Hematopoietic multipotent progenitor cell treated with erythropoietin and hydrocortisone succinate and interleukin-3 and kit ligand, for 8 days (in vitro differentiated cells): ENCODE data around the gene PCDHA3.
"Not testable (repeated sequence)": the region's sequence is repeated elsewhere in the genome, so short reads cannot be mapped to it uniquely, and the experiment has no call there.

Experiments
- DNase-seq: peaks from one replicate; pipeline ENCODE4 v3.0.0-alpha.2; 2015

PCDHA3 gene

DNA sequence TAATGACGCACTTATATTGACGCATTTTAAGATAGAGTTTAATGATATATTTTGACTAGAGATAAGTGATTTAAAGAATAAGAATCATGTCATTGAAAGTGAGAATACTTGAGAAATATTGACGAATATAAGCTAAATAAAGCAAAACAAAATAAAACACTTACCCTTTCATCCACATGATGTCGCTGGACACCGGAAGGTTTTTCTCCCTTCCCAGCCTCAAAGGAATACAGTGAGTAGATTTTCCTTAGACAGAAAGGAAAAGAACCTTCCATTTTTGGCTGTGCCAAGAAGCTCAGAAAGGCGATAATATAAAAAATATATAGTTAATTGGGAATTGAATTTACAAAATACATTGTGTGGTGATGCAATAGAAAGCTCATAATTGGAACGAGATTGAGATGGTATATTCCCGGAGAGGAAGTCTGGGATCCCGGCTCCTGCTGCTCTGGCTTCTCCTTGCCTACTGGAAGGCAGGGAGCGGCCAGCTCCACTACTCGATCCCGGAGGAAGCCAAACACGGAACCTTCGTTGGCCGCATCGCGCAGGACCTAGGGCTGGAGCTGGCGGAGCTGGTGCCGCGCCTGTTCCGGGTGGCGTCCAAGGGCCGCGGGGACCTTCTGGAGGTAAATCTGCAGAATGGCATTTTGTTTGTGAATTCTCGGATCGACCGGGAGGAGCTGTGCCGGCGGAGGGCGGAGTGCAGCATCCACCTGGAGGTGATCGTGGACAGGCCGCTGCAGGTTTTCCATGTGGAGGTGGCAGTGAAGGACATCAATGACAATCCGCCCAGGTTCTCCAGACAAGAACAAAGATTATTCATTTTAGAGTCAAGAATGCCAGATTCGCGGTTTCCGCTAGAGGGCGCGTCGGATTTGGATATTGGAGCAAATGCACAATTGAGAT lies 20.8 kb downstream of the PCDHA3 start, which contains the start of gene PCDHA5:
Gene PCDHA5, plus strand, starts transcription at position 239 of the 906 bp plus-strand sequence.
- peak; percentile 39 for DNase-seq

DNA sequence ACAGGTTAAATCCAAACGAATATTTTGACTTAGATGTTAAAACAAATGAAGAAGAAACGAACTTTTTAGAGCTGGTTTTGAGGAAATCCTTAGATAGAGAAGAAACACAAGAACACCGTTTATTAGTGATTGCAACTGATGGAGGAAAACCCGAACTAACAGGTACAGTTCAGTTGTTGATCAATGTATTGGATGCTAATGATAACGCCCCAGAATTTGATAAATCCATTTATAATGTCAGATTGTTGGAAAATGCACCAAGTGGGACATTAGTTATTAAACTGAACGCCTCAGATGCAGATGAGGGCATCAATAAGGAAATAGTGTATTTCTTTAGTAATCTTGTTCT lies 21.4 kb downstream of the PCDHA3 start:
- no peak for DNase-seq

DNA sequence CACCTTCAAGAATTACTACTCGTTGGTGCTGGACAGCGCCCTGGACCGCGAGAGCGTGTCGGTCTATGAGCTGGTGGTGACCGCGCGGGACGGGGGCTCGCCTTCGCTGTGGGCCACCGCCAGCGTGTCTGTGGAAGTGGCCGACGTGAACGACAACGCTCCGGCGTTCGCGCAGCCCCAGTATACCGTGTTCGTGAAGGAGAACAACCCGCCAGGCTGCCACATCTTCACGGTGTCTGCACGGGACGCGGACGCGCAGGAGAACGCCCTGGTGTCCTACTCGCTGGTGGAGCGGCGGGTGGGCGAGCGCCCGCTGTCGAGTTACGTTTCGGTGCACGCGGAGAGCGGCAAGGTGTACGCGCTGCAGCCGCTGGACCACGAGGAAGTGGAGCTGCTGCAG lies 22.1 kb downstream of the PCDHA3 start:
- not testable (repeated sequence) for DNase-seq

DNA sequence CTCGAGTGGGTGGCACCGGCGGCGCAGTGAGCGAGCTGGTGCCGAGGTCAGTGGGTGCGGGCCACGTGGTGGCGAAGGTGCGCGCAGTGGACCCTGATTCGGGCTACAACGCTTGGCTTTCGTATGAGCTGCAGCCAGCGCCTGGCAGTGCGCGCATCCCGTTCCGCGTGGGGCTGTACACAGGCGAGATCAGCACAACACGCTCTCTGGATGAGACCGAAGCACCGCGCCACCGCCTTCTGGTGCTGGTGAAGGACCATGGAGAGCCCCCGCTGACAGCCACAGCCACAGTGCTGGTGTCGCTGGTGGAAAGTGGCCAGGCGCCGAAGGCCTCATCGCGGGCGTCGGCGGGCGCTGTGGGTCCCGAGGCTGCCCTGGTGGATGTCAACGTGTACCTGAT lies 22.6 kb downstream of the PCDHA3 start:
- no peak for DNase-seq

DNA sequence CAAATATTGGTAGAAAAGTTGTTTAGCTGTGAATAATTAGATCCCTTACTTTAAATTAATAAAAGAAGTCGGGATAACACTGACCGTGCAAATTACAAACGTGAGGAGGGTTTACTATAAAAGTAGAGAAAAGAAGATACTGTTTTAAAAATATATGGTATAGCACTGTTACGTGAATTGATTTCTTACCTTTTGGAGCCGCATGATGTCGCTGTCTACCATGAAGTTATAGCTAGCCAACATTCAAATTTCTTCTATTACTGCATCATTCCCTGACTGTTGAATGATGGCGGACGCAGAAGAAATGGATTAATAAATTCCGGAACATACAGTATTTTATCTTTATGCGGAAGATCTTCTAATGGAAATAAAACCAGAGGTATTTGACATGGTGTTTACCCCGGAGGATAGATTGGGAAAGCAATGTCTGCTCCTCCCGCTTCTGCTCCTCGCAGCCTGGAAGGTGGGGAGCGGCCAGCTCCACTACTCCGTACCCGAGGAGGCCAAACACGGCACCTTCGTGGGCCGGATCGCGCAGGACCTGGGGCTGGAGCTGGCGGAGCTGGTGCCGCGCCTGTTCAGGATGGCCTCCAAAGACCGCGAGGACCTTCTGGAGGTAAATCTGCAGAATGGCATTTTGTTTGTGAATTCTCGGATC lies 27.0 kb downstream of the PCDHA3 start, which contains the start of gene PCDHA6:
Gene PCDHA6, plus strand, starts transcription at position 257 of the 658 bp plus-strand sequence. Its CDS starts 132 bp downstream, at position 389.
- DNase-seq: no peak

DNA sequence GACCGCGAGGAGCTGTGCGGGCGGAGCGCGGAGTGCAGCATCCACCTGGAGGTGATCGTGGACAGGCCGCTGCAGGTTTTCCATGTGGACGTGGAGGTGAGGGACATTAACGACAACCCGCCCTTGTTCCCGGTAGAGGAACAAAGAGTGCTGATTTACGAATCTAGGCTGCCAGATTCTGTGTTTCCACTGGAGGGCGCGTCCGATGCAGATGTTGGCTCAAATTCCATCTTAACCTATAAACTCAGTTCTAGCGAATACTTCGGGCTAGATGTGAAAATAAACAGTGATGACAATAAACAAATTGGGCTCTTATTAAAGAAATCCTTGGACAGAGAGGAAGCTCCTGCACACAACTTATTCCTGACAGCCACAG lies 27.5 kb downstream of the PCDHA3 start:
- DNase-seq: no peak

DNA sequence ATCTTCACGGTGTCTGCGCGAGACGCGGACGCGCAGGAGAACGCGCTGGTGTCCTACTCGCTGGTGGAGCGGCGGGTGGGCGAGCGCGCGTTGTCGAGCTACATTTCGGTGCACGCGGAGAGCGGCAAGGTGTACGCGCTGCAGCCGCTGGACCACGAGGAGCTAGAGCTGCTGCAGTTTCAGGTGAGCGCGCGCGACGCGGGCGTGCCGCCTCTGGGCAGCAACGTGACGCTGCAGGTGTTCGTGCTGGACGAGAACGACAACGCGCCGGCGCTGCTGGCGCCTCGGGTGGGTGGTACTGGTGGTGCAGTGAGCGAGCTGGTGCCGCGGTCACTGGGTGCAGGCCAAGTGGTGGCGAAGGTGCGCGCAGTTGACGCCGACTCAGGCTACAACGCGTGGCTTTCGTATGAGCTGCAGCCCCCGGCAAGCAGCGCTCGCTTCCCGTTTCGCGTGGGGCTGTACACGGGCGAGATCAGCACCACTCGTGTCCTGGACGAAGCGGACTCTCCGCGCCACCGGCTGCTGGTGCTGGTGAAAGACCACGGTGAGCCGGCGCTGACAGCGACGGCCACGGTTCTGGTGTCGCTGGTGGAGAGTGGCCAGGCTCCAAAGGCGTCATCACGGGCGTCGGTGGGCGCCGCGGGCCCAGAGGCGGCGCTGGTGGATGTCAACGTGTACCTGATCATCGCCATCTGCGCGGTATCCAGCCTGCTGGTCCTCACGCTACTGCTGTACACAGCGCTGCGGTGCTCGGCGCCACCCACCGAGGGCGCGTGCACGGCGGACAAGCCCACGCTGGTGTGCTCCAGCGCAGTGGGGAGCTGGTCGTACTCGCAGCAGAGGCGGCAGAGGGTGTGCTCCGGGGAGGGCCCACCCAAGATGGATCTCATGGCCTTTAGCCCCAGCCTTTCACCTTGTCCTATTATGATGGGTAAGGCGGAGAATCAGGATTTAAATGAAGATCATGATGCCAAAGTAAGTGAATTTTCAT lies 28.9 kb downstream of the PCDHA3 start:
- not testable (repeated sequence) for DNase-seq

DNA sequence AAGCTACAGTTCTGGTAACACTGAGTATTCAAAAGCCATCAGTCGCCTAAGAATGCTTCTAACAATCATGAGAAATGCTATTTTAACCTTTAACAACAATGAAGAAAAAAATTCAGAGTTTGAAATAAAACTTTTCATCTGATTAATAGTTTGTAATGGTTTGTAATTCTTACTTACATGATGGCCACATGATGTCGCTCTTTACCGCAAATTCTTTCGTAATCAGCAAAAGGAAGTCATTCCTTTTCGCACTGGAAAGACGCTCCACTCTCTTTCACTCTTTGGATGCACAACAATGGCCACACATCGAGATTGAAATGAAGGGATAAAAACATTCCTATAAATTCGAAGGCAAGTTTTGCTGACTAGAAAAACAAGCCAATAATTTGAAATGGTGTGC lies 33.1 kb downstream of the PCDHA3 start, which contains the start of gene PCDHA7:
Gene PCDHA7, plus strand, starts transcription at position 277 of the 400 bp plus-strand sequence. Its CDS starts 115 bp downstream, at position 392.
- no peak for DNase-seq

DNA sequence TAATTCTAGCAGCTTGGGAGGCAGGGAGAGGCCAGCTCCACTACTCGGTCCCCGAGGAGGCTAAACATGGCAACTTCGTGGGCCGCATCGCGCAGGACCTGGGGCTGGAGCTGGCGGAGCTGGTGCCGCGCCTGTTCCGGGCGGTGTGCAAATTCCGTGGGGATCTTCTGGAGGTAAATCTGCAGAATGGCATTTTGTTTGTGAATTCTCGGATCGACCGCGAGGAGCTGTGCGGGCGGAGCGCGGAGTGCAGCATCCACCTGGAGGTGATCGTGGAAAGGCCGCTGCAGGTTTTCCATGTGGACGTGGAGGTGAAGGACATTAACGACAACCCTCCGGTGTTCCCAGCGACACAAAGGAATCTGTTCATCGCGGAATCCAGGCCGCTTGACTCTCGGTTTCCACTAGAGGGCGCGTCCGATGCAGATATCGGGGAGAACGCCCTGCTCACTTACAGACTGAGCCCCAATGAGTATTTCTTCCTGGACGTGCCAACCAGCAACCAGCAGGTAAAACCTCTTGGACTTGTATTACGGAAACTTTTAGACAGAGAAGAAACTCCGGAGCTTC lies 33.7 kb downstream of the PCDHA3 start:
- DNase-seq: not testable (repeated sequence)

DNA sequence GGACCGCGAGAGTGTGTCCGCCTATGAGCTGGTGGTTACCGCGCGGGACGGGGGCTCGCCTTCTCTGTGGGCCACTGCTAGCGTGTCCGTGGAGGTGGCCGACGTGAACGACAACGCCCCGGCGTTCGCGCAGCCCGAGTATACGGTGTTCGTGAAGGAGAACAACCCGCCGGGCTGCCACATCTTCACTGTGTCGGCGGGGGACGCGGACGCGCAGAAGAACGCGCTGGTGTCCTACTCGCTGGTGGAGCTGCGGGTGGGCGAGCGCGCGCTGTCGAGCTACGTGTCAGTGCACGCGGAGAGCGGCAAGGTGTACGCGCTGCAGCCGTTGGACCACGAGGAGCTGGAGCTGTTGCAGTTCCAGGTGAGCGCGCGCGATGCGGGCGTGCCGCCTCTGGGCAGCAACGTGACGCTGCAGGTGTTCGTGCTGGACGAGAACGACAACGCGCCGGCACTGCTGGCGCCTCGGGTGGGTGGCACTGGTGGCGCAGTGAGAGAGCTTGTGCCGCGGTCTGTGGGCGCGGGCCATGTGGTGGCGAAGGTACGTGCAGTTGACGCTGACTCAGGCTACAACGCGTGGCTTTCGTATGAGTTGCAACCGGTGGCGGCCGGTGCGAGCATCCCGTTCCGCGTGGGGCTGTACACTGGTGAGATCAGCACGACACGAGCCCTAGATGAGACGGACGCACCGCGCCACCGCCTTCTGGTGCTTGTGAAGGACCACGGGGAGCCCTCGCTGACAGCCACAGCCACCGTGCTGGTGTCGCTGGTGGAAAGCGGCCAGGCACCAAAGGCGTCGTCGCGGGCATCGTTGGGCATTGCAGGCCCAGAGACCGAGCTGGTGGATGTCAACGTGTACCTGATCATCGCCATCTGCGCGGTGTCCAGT lies 35.0 kb downstream of the PCDHA3 start:
- DNase-seq: no peak

DNA sequence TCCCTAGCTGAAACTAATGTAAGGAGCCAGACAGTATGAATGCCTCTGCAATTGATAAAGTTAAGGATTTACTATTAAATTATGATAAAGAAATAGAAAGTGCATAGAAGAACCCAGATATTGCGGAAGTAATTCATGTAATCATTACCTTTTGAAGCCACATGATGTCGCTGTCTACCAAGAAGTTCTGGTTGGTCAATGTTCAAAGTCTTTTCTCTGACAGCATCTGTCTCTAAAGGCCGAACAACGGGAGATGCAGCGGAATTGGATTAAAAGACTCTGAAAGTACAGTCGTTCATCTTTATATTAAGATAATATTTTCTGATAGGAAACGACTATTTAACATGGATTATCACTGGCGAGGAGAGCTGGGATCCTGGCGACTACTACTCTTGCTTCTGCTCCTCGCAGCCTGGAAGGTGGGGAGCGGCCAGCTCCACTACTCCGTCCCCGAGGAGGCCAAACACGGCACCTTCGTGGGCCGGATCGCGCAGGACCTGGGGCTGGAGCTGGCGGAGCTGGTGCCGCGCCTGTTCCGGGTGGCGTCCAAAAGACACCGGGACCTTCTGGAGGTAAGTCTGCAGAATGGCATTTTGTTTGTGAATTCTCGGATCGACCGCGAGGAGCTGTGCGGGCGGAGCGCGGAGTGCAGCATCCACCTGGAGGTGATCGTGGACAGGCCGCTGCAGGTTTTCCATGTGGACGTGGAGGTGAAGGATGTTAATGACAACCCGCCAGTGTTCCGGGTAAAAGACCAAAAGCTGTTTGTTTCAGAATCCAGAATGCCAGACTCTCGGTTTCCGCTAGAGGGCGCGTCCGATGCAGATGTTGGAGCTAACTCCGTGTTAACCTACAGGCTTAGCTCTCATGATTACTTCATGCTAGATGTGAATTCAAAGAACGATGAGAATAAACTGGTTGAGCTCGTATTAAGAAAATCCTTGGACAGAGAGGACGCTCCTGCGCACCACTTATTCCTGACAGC lies 40.4 kb downstream of the PCDHA3 start, which contains the start of gene PCDHA8:
Gene PCDHA8, plus strand, starts transcription at position 210 of the 985 bp plus-strand sequence. Its CDS starts 135 bp downstream, at position 345.
- DNase-seq: peak; percentile 6

DNA sequence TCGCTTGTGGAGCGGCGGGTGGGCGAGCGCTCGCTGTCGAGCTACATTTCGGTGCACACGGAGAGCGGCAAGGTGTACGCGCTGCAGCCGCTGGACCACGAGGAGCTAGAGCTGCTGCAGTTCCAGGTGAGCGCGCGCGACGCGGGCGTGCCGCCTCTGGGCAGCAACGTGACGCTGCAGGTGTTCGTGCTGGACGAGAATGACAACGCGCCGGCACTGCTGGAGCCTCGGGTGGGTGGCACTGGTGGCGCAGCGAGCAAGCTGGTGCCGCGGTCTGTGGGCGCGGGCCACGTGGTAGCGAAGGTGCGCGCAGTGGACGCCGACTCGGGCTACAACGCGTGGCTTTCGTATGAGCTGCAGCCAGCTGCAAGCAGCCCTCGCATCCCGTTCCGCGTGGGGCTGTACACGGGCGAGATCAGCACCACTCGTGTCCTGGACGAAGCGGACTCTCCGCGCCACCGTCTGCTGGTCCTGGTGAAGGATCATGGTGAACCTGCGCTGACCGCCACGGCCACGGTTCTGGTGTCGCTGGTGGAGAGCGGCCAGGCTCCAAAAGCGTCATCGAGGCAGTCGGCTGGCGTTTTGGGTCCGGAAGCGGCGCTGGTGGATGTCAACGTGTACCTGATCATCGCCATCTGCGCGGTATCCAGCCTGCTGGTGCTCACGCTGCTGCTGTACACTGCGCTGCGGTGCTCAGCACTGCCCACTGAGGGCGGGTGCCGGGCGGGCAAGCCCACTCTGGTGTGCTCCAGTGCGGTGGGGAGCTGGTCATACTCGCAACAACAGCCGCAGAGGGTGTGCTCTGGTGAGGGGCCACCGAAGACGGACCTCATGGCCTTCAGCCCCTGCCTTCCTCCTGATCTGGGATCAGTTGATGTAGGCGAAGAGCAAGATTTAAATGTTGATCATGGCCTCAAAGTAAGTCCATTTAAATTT lies 42.2 kb downstream of the PCDHA3 start:
- DNase-seq: no peak

DNA sequence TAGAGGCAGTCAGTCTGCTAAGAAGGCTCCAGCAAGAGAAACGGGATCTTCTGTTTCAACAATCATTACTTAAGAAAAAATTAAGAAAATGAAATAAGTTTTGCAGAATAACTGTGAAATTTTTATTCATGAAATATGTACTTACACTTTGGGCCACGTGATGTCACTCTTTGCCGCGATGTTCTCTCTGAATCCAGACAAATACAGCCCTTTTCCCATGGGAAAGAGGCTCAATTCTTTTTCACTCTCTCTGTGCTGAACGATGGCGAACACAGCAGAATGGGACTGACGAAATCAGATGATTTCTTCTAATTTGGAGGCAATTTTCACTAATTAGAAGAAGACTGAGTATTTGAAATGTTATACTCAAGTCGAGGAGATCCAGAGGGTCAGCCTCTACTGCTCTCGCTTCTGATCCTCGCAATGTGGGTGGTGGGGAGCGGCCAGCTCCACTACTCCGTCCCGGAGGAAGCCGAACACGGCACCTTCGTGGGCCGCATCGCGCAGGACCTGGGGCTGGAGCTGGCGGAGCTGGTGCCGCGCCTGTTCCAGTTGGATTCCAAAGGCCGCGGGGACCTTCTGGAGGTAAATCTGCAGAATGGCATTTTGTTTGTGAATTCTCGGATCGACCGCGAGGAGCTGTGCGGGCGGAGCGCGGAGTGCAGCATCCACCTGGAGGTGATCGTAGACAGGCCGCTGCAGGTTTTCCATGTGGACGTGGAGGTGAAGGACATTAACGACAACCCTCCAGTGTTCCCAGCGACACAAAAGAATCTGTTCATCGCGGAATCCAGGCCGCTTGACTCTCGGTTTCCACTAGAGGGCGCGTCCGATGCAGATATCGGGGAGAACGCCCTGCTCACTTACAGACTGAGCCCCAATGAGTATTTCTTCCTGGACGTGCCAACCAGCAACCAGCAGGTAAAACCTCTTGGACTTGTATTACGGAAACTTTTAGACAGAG lies 47.6 kb downstream of the PCDHA3 start, which contains the start of gene PCDHA9:
Gene PCDHA9, plus strand, starts transcription at position 244 of the 964 bp plus-strand sequence. Its CDS starts 114 bp downstream, at position 358.
- not testable (repeated sequence) for DNase-seq

DNA sequence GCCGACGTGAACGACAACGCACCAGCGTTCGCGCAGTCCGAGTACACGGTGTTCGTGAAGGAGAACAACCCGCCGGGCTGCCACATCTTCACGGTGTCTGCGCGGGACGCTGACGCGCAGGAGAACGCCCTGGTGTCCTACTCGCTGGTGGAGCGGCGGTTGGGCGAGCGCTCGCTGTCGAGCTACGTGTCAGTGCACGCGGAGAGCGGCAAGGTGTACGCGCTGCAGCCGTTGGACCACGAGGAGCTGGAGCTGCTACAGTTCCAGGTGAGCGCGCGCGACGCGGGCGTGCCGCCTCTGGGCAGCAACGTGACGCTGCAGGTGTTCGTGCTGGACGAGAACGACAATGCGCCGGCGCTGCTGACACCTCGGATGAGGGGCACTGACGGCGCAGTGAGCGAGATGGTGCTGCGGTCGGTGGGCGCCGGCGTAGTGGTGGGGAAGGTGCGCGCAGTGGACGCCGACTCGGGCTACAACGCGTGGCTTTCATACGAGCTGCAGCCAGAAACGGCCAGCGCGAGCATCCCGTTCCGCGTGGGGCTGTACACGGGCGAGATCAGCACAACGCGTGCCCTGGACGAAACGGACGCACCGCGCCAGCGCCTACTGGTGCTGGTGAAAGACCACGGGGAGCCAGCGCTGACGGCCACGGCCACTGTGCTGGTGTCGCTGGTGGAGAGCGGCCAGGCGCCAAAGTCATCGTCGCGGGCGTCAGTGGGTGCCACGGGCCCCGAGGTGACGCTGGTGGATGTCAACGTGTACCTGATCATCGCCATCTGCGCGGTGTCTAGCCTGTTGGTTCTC lies 49.2 kb downstream of the PCDHA3 start:
- DNase-seq: not testable (repeated sequence)
